ENCODE results near the gene SELENOI. TPM values are rescaled to one million over a fixed set of nuclear protein-coding genes. Genes with fewer than 3 reads are reported as not detected.
A peak's percentile ranks its signal among the peaks of the same experiment; 100 is the strongest.
"Not testable (repeated sequence)": the region's sequence is repeated elsewhere in the genome, so short reads cannot be mapped to it uniquely, and the experiment has no call there.

SELENOI gene
- polyA plus RNA-seq, 4 donors, result 4.3 to 36.4 (median 8.2) TPM

- H3K27me3 ChIP-seq (ENCODE audit: control insufficient read depth in 3 of 3, insufficient read depth in 3 of 3, low read length in 3 of 3), result peaks cover 0 to 2% (median 0%) of the 10 kb centered on the region in 3 donors
- no peaks in the 10 kb centered on the region for H3K36me3 ChIP-seq (ENCODE audit: control insufficient read depth in 3 of 3, insufficient read depth in 2 of 3, low read depth in 1 of 3, low read length in 3 of 3)
- no peak overlapping the region for H3K27ac ChIP-seq (ENCODE audit: low read depth in 1 of 3, low read length in 2 of 3)
- DNase-seq, result peak; percentile 86 to 88
- H3K9me3 ChIP-seq (ENCODE audit: control insufficient read depth in 2 of 2, insufficient read depth in 1 of 2, low read depth in 1 of 2, low read length in 1 of 2), result no peaks in the 10 kb centered on the region
- no peak overlapping the region for H3K4me3 ChIP-seq (ENCODE audit: low read depth in 1 of 3, low read length in 3 of 3)
- no peak for FAIRE-seq
- H3K4me1 ChIP-seq (ENCODE audit: control insufficient read depth in 3 of 3, insufficient read depth in 2 of 3, low read depth in 1 of 3, low read length in 2 of 3), result no peaks in the 10 kb centered on the region
- 0 to 3% (median 2%) methylated on average over 7 of the region's 7 CpGs for WGBS, 3 donors
Observed at GRCh38 chr2:26330114-26330549, 15.8 kb upstream of the SELENOI start.

GRCh38 chr2:26330604-26331003 is 15.3 kb upstream of the SELENOI start:
- Histone ChIP-seq H3K4me3 (ENCODE audit: low read depth in 1 of 3, low read length in 3 of 3) (no peak overlapping the region), H3K4me1 (ENCODE audit: control insufficient read depth in 3 of 3, insufficient read depth in 2 of 3, low read depth in 1 of 3, low read length in 2 of 3) (no peaks in the 10 kb centered on the region), H3K36me3 (ENCODE audit: control insufficient read depth in 3 of 3, insufficient read depth in 2 of 3, low read depth in 1 of 3, low read length in 3 of 3) (no peaks in the 10 kb centered on the region), H3K9me3 (ENCODE audit: control insufficient read depth in 2 of 2, insufficient read depth in 1 of 2, low read depth in 1 of 2, low read length in 1 of 2) (no peaks in the 10 kb centered on the region), H3K27ac (ENCODE audit: low read depth in 1 of 3, low read length in 2 of 3) (no peak overlapping the region), H3K27me3 (ENCODE audit: control insufficient read depth in 3 of 3, insufficient read depth in 3 of 3, low read length in 3 of 3) (peaks cover 0 to 2% (median 0%) of the 10 kb centered on the region in 3 donors)
- 89 to 91% (median 89%) methylated on average over 3 of the region's 3 CpGs for WGBS, 3 donors
- no peak for FAIRE-seq
- DNase-seq, result no peak

- not testable (repeated sequence) for H3K4me1 ChIP-seq (ENCODE audit: control insufficient read depth in 3 of 3, insufficient read depth in 2 of 3, low read depth in 1 of 3, low read length in 2 of 3); H3K36me3 ChIP-seq (ENCODE audit: control insufficient read depth in 3 of 3, insufficient read depth in 2 of 3, low read depth in 1 of 3, low read length in 3 of 3); H3K4me3 ChIP-seq (ENCODE audit: low read depth in 1 of 3, low read length in 3 of 3); H3K27ac ChIP-seq (ENCODE audit: low read depth in 1 of 3, low read length in 2 of 3); DNase-seq; H3K9me3 ChIP-seq (ENCODE audit: control insufficient read depth in 2 of 2, insufficient read depth in 1 of 2, low read depth in 1 of 2, low read length in 1 of 2); H3K27me3 ChIP-seq (ENCODE audit: control insufficient read depth in 3 of 3, insufficient read depth in 3 of 3, low read length in 3 of 3); FAIRE-seq
- 88 to 93% (median 91%) methylated on average over 8 of the region's 8 CpGs for WGBS, 3 donors
Observed at GRCh38 chr2:26331321-26331720, 14.6 kb upstream of the SELENOI start.

- FAIRE-seq (no peak), DNase-seq (peak; percentile 43 to 72)
- 8 to 29% (median 23%) methylated on average over 2 of the region's 2 CpGs for WGBS, 3 donors
Observed at GRCh38 chr2:26333293-26333692, 12.7 kb upstream of the SELENOI start.

GRCh38 chr2:26335231-26335630 is 10.7 kb upstream of the SELENOI start:
- H3K4me3 ChIP-seq (ENCODE audit: low read depth in 1 of 3, low read length in 3 of 3), result no peak overlapping the region
- H3K36me3 ChIP-seq (ENCODE audit: control insufficient read depth in 3 of 3, insufficient read depth in 2 of 3, low read depth in 1 of 3, low read length in 3 of 3), result no peaks in the 10 kb centered on the region
- FAIRE-seq, result no peak
- DNase-seq, result no peak
- no peaks in the 10 kb centered on the region for H3K9me3 ChIP-seq (ENCODE audit: control insufficient read depth in 2 of 2, insufficient read depth in 1 of 2, low read depth in 1 of 2, low read length in 1 of 2)
- peaks cover 0 to 2% (median 0%) of the 10 kb centered on the region in 3 donors for H3K27me3 ChIP-seq (ENCODE audit: control insufficient read depth in 3 of 3, insufficient read depth in 3 of 3, low read length in 3 of 3)
- H3K4me1 ChIP-seq (ENCODE audit: control insufficient read depth in 3 of 3, insufficient read depth in 2 of 3, low read depth in 1 of 3, low read length in 2 of 3), result no peaks in the 10 kb centered on the region
- WGBS, 3 donors, result 70 to 84% (median 79%) methylated on average over 3 of the region's 3 CpGs
- no peak overlapping the region for H3K27ac ChIP-seq (ENCODE audit: low read depth in 1 of 3, low read length in 2 of 3)

More at GRCh38 chr2:26333293-26333692, 12.7 kb upstream of the SELENOI start:
- no peak overlapping the region for H3K27ac ChIP-seq (ENCODE audit: low read depth in 1 of 3, low read length in 2 of 3)
- no peaks in the 10 kb centered on the region for H3K36me3 ChIP-seq (ENCODE audit: control insufficient read depth in 3 of 3, insufficient read depth in 2 of 3, low read depth in 1 of 3, low read length in 3 of 3)
- H3K4me3 ChIP-seq (ENCODE audit: low read depth in 1 of 3, low read length in 3 of 3), result no peak overlapping the region
- peaks cover 0 to 2% (median 0%) of the 10 kb centered on the region in 3 donors for H3K27me3 ChIP-seq (ENCODE audit: control insufficient read depth in 3 of 3, insufficient read depth in 3 of 3, low read length in 3 of 3)
- H3K4me1 ChIP-seq (ENCODE audit: control insufficient read depth in 3 of 3, insufficient read depth in 2 of 3, low read depth in 1 of 3, low read length in 2 of 3), result no peaks in the 10 kb centered on the region
- no peaks in the 10 kb centered on the region for H3K9me3 ChIP-seq (ENCODE audit: control insufficient read depth in 2 of 2, insufficient read depth in 1 of 2, low read depth in 1 of 2, low read length in 1 of 2)

GRCh38 chr2:26336719-26337118 is 9.2 kb upstream of the SELENOI start:
- no peaks in the 10 kb centered on the region for H3K9me3 ChIP-seq (ENCODE audit: control insufficient read depth in 2 of 2, insufficient read depth in 1 of 2, low read depth in 1 of 2, low read length in 1 of 2)
- peaks cover 0 to 2% (median 0%) of the 10 kb centered on the region in 3 donors for H3K27me3 ChIP-seq (ENCODE audit: control insufficient read depth in 3 of 3, insufficient read depth in 3 of 3, low read length in 3 of 3)
- no peaks in the 10 kb centered on the region for H3K36me3 ChIP-seq (ENCODE audit: control insufficient read depth in 3 of 3, insufficient read depth in 2 of 3, low read depth in 1 of 3, low read length in 3 of 3)
- FAIRE-seq (no peak), DNase-seq (no peak)
- H3K4me1 ChIP-seq (ENCODE audit: control insufficient read depth in 3 of 3, insufficient read depth in 2 of 3, low read depth in 1 of 3, low read length in 2 of 3), result no peaks in the 10 kb centered on the region
- no peak overlapping the region for H3K4me3 ChIP-seq (ENCODE audit: low read depth in 1 of 3, low read length in 3 of 3)
- 87 to 95% (median 91%) methylated on average over 2 of the region's 2 CpGs for WGBS, 3 donors
- H3K27ac ChIP-seq (ENCODE audit: low read depth in 1 of 3, low read length in 2 of 3), result no peak overlapping the region

GRCh38 chr2:26337298-26337697 is 8.6 kb upstream of the SELENOI start:
- Histone ChIP-seq H3K36me3 (ENCODE audit: control insufficient read depth in 3 of 3, insufficient read depth in 2 of 3, low read depth in 1 of 3, low read length in 3 of 3) (no peaks in the 10 kb centered on the region), H3K4me3 (ENCODE audit: low read depth in 1 of 3, low read length in 3 of 3) (no peak overlapping the region), H3K4me1 (ENCODE audit: control insufficient read depth in 3 of 3, insufficient read depth in 2 of 3, low read depth in 1 of 3, low read length in 2 of 3) (no peaks in the 10 kb centered on the region), H3K27me3 (ENCODE audit: control insufficient read depth in 3 of 3, insufficient read depth in 3 of 3, low read length in 3 of 3) (peaks cover 0 to 2% (median 0%) of the 10 kb centered on the region in 3 donors), H3K27ac (ENCODE audit: low read depth in 1 of 3, low read length in 2 of 3) (no peak overlapping the region), H3K9me3 (ENCODE audit: control insufficient read depth in 2 of 2, insufficient read depth in 1 of 2, low read depth in 1 of 2, low read length in 1 of 2) (no peaks in the 10 kb centered on the region)
- 93 to 95% (median 93%) methylated on average over 2 of the region's 2 CpGs for whole genome bisulfite sequencing, 3 donors
- DNase-seq (no peak), FAIRE-seq (no peak)

- DNase-seq (no peak), FAIRE-seq (no peak)
- Histone ChIP-seq H3K9me3 (ENCODE audit: control insufficient read depth in 2 of 2, insufficient read depth in 1 of 2, low read depth in 1 of 2, low read length in 1 of 2) (no peaks in the 10 kb centered on the region), H3K36me3 (ENCODE audit: control insufficient read depth in 3 of 3, insufficient read depth in 2 of 3, low read depth in 1 of 3, low read length in 3 of 3) (no peaks in the 10 kb centered on the region), H3K4me3 (ENCODE audit: low read depth in 1 of 3, low read length in 3 of 3) (no peak overlapping the region), H3K27ac (ENCODE audit: low read depth in 1 of 3, low read length in 2 of 3) (no peak overlapping the region), H3K27me3 (ENCODE audit: control insufficient read depth in 3 of 3, insufficient read depth in 3 of 3, low read length in 3 of 3) (no peaks in the 10 kb centered on the region), H3K4me1 (ENCODE audit: control insufficient read depth in 3 of 3, insufficient read depth in 2 of 3, low read depth in 1 of 3, low read length in 2 of 3) (peaks cover 0 to 5% (median 4%) of the 10 kb centered on the region in 3 donors)
- 55 to 76% (median 60%) methylated on average over 3 of the region's 3 CpGs for WGBS, 3 donors
Observed at GRCh38 chr2:26340831-26341230, 5.1 kb upstream of the SELENOI start.

All from small intestine (tissue), 7 donors.